ENCODE results near the gene ZBTB38.

ZBTB38 gene

GRCh38 chr3:141384157-141384556, 15.9 kb downstream of the ZBTB38 start:
- no peaks in the 10 kb centered on the region for H3K79me2 ChIP-seq (ENCODE audit: control insufficient read depth, insufficient read depth, low read length)
- H2BK120ac ChIP-seq (ENCODE audit: low read depth, low read length) = no peak overlapping the region
- no CpG with 5 or more reads among the region's 4 CpGs for WGBS (ENCODE audit: extremely low coverage, insufficient coverage, low lambda C conversion rate)
- H3K4me1 ChIP-seq (ENCODE audit: control insufficient read depth, low read depth, low read length) = no peaks in the 10 kb centered on the region
- no peak overlapping the region for H3K27ac ChIP-seq (ENCODE audit: low read depth, low read length)
- H3K4me3 ChIP-seq (ENCODE audit: low read length) = no peak overlapping the region
- H2BK5ac ChIP-seq (ENCODE audit: low read length) = no peak overlapping the region
- no peaks in the 10 kb centered on the region for H3K36me3 ChIP-seq (ENCODE audit: control insufficient read depth, insufficient read depth, low read length)
- no peak overlapping the region for H3K56ac ChIP-seq (ENCODE audit: low read length)
- no peak overlapping the region for H3K4ac ChIP-seq (ENCODE audit: low read depth, low read length)
- no peak overlapping the region for H3K18ac ChIP-seq (ENCODE audit: low read length)
- no peak for DNase-seq
- H3K79me1 ChIP-seq (ENCODE audit: low read length) = no peaks in the 10 kb centered on the region
- H2AK5ac ChIP-seq (ENCODE audit: low read length) = no peak overlapping the region
- no peak overlapping the region for H3K9ac ChIP-seq (ENCODE audit: low read length)
- no peak overlapping the region for H4K8ac ChIP-seq (ENCODE audit: low read depth, low read length)
- no peak overlapping the region for H4K5ac ChIP-seq (ENCODE audit: low read length)
- H3K27me3 ChIP-seq (ENCODE audit: insufficient read depth, low read length, poor library complexity) = no peaks in the 10 kb centered on the region
- no peak overlapping the region for H2BK15ac ChIP-seq (replicated peaks; ENCODE audit: low read depth)
- no peak overlapping the region for H3K4me2 ChIP-seq (ENCODE audit: low read length)
- H3K23ac ChIP-seq (ENCODE audit: low read length) = no peak overlapping the region

GRCh38 chr3:141384575-141384974, 16.3 kb downstream of the ZBTB38 start:
- Histone ChIP-seq H3K4me3 (ENCODE audit: low read length) (no peak overlapping the region), H4K8ac (ENCODE audit: low read depth, low read length) (no peak overlapping the region), H2BK120ac (ENCODE audit: low read depth, low read length) (no peak overlapping the region), H3K79me2 (ENCODE audit: control insufficient read depth, insufficient read depth, low read length) (no peaks in the 10 kb centered on the region), H3K18ac (ENCODE audit: low read length) (no peak overlapping the region), H3K79me1 (ENCODE audit: low read length) (no peaks in the 10 kb centered on the region), H2BK15ac (replicated peaks; ENCODE audit: low read depth) (no peak overlapping the region), H3K27me3 (ENCODE audit: insufficient read depth, low read length, poor library complexity) (no peaks in the 10 kb centered on the region), H3K56ac (ENCODE audit: low read length) (no peak overlapping the region), H3K9ac (ENCODE audit: low read length) (no peak overlapping the region), H4K5ac (ENCODE audit: low read length) (no peak overlapping the region), H3K36me3 (ENCODE audit: control insufficient read depth, insufficient read depth, low read length) (no peaks in the 10 kb centered on the region), H2BK5ac (ENCODE audit: low read length) (no peak overlapping the region), H2AK5ac (ENCODE audit: low read length) (no peak overlapping the region), H3K27ac (ENCODE audit: low read depth, low read length) (no peak overlapping the region), H3K4ac (ENCODE audit: low read depth, low read length) (no peak overlapping the region), H3K4me2 (ENCODE audit: low read length) (no peak overlapping the region), H3K23ac (ENCODE audit: low read length) (no peak overlapping the region), H3K4me1 (ENCODE audit: control insufficient read depth, low read depth, low read length) (no peaks in the 10 kb centered on the region)
- no peak for DNase-seq
- WGBS (ENCODE audit: extremely low coverage, insufficient coverage, low lambda C conversion rate) = no CpG with 5 or more reads among the region's 5 CpGs

- Histone ChIP-seq H3K56ac (ENCODE audit: low read length) (no peak overlapping the region), H4K5ac (ENCODE audit: low read length) (no peak overlapping the region), H3K4me2 (ENCODE audit: low read length) (no peak overlapping the region), H3K79me1 (ENCODE audit: low read length) (no peaks in the 10 kb centered on the region), H3K36me3 (ENCODE audit: control insufficient read depth, insufficient read depth, low read length) (no peaks in the 10 kb centered on the region), H2BK120ac (ENCODE audit: low read depth, low read length) (no peak overlapping the region), H3K27me3 (ENCODE audit: insufficient read depth, low read length, poor library complexity) (no peaks in the 10 kb centered on the region), H4K8ac (ENCODE audit: low read depth, low read length) (no peak overlapping the region), H3K79me2 (ENCODE audit: control insufficient read depth, insufficient read depth, low read length) (no peaks in the 10 kb centered on the region), H3K4ac (ENCODE audit: low read depth, low read length) (no peak overlapping the region), H3K9ac (ENCODE audit: low read length) (no peak overlapping the region), H2BK5ac (ENCODE audit: low read length) (no peak overlapping the region), H3K18ac (ENCODE audit: low read length) (no peak overlapping the region), H3K27ac (ENCODE audit: low read depth, low read length) (no peak overlapping the region), H2AK5ac (ENCODE audit: low read length) (no peak overlapping the region), H2BK15ac (replicated peaks; ENCODE audit: low read depth) (no peak overlapping the region), H3K23ac (ENCODE audit: low read length) (no peak overlapping the region), H3K4me1 (ENCODE audit: control insufficient read depth, low read depth, low read length) (no peaks in the 10 kb centered on the region), H3K4me3 (ENCODE audit: low read length) (no peak overlapping the region)
- no CpG with 5 or more reads among the region's 8 CpGs for WGBS (ENCODE audit: extremely low coverage, insufficient coverage, low lambda C conversion rate)
- DNase-seq = no peak
These were observed 17.3 kb downstream of the ZBTB38 start for GRCh38 chr3:141385406-141386125.

GRCh38 chr3:141386126-141386488, 17.8 kb downstream of the ZBTB38 start:
- Histone ChIP-seq H2BK5ac (ENCODE audit: low read length) (no peak overlapping the region), H3K4me2 (ENCODE audit: low read length) (no peak overlapping the region), H2BK15ac (replicated peaks; ENCODE audit: low read depth) (no peak overlapping the region), H3K4ac (ENCODE audit: low read depth, low read length) (no peak overlapping the region), H2BK120ac (ENCODE audit: low read depth, low read length) (no peak overlapping the region), H3K56ac (ENCODE audit: low read length) (no peak overlapping the region), H3K36me3 (ENCODE audit: control insufficient read depth, insufficient read depth, low read length) (no peaks in the 10 kb centered on the region), H3K4me1 (ENCODE audit: control insufficient read depth, low read depth, low read length) (no peaks in the 10 kb centered on the region), H3K27me3 (ENCODE audit: insufficient read depth, low read length, poor library complexity) (no peaks in the 10 kb centered on the region), H4K5ac (ENCODE audit: low read length) (no peak overlapping the region), H4K8ac (ENCODE audit: low read depth, low read length) (no peak overlapping the region), H3K23ac (ENCODE audit: low read length) (no peak overlapping the region), H3K9ac (ENCODE audit: low read length) (no peak overlapping the region), H3K4me3 (ENCODE audit: low read length) (no peak overlapping the region), H3K18ac (ENCODE audit: low read length) (no peak overlapping the region), H3K27ac (ENCODE audit: low read depth, low read length) (no peak overlapping the region), H3K79me2 (ENCODE audit: control insufficient read depth, insufficient read depth, low read length) (no peaks in the 10 kb centered on the region), H3K79me1 (ENCODE audit: low read length) (no peaks in the 10 kb centered on the region), H2AK5ac (ENCODE audit: low read length) (no peak overlapping the region)
- no peak for DNase-seq
- no CpG with 5 or more reads among the region's 6 CpGs for WGBS (ENCODE audit: extremely low coverage, insufficient coverage, low lambda C conversion rate)

- WGBS (ENCODE audit: extremely low coverage, insufficient coverage, low lambda C conversion rate) = no CpG with 5 or more reads among the region's 5 CpGs
- Histone ChIP-seq H2AK5ac (ENCODE audit: low read length) (no peak overlapping the region), H3K56ac (ENCODE audit: low read length) (no peak overlapping the region), H3K4me2 (ENCODE audit: low read length) (no peak overlapping the region), H3K4me1 (ENCODE audit: control insufficient read depth, low read depth, low read length) (no peaks in the 10 kb centered on the region), H3K79me1 (ENCODE audit: low read length) (no peaks in the 10 kb centered on the region), H3K4me3 (ENCODE audit: low read length) (no peak overlapping the region), H2BK15ac (replicated peaks; ENCODE audit: low read depth) (no peak overlapping the region), H3K27ac (ENCODE audit: low read depth, low read length) (no peak overlapping the region), H3K23ac (ENCODE audit: low read length) (no peak overlapping the region), H3K4ac (ENCODE audit: low read depth, low read length) (no peak overlapping the region), H2BK5ac (ENCODE audit: low read length) (no peak overlapping the region), H3K9ac (ENCODE audit: low read length) (no peak overlapping the region), H4K5ac (ENCODE audit: low read length) (no peak overlapping the region), H2BK120ac (ENCODE audit: low read depth, low read length) (no peak overlapping the region), H3K79me2 (ENCODE audit: control insufficient read depth, insufficient read depth, low read length) (no peaks in the 10 kb centered on the region), H3K18ac (ENCODE audit: low read length) (no peak overlapping the region), H3K27me3 (ENCODE audit: insufficient read depth, low read length, poor library complexity) (no peaks in the 10 kb centered on the region), H3K36me3 (ENCODE audit: control insufficient read depth, insufficient read depth, low read length) (no peaks in the 10 kb centered on the region), H4K8ac (ENCODE audit: low read depth, low read length) (no peak overlapping the region)
- no peak for DNase-seq
These were observed 18.4 kb downstream of the ZBTB38 start for GRCh38 chr3:141386611-141387111.

- Histone ChIP-seq H3K27me3 (ENCODE audit: insufficient read depth, low read length, poor library complexity) (no peaks in the 10 kb centered on the region), H2BK5ac (ENCODE audit: low read length) (no peak overlapping the region), H2BK15ac (replicated peaks; ENCODE audit: low read depth) (no peak overlapping the region), H3K18ac (ENCODE audit: low read length) (no peak overlapping the region), H2AK5ac (ENCODE audit: low read length) (no peak overlapping the region), H3K4ac (ENCODE audit: low read depth, low read length) (no peak overlapping the region), H2BK120ac (ENCODE audit: low read depth, low read length) (no peak overlapping the region), H3K27ac (ENCODE audit: low read depth, low read length) (no peak overlapping the region), H3K56ac (ENCODE audit: low read length) (no peak overlapping the region), H3K23ac (ENCODE audit: low read length) (no peak overlapping the region), H3K9ac (ENCODE audit: low read length) (no peak overlapping the region), H3K4me1 (ENCODE audit: control insufficient read depth, low read depth, low read length) (peaks cover 4% of the 10 kb centered on the region), H3K79me1 (ENCODE audit: low read length) (no peaks in the 10 kb centered on the region), H3K4me3 (ENCODE audit: low read length) (no peak overlapping the region), H3K4me2 (ENCODE audit: low read length) (no peak overlapping the region), H3K36me3 (ENCODE audit: control insufficient read depth, insufficient read depth, low read length) (no peaks in the 10 kb centered on the region), H4K5ac (ENCODE audit: low read length) (no peak overlapping the region), H4K8ac (ENCODE audit: low read depth, low read length) (no peak overlapping the region), H3K79me2 (ENCODE audit: control insufficient read depth, insufficient read depth, low read length) (no peaks in the 10 kb centered on the region)
- no CpG with 5 or more reads among the region's 3 CpGs for WGBS (ENCODE audit: extremely low coverage, insufficient coverage, low lambda C conversion rate)
- no peak for DNase-seq
These were observed 19.2 kb downstream of the ZBTB38 start for GRCh38 chr3:141387516-141387915.
